Measurements from ENCODE around the gene PLSCR2. TPM values are rescaled to one million over a fixed set of nuclear protein-coding genes. Genes with fewer than 3 reads are reported as not detected.

PLSCR2 gene
- total RNA-seq, 1 donor from 2014 or later, result not detected

DNA sequence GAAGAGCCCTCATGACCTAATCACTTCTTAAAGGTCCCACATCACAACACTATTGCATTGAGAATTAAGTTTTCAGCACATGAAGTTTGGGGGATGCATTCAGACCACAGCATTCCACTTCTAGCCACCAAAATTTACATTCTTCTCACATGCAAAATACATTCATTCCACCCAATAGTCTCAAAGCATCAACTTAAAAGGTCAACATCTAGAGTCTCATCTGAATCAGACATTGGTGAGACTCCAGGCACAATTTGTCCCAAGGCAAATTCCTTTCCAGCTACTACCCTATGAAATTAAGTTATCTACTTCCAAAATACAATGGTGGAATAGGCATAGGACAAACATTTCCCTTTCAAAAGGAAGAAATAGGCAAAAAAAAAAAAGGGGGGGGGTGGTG is 64.9 kb downstream of the PLSCR2 start:
- no peak for DNase-seq (ENCODE audit: extremely low spot score, unreplicated experiment)
- Mint-ChIP-seq H3K4me3 (ENCODE audit: unreplicated experiment) (no peak overlapping the region), H3K27me3 (ENCODE audit: unreplicated experiment) (peaks cover 4% of the 10 kb centered on the region), H3K36me3 (ENCODE audit: unreplicated experiment) (no peaks in the 10 kb centered on the region), H3K4me1 (ENCODE audit: unreplicated experiment) (peaks cover 6% of the 10 kb centered on the region), H3K9me3 (ENCODE audit: unreplicated experiment) (no peaks in the 10 kb centered on the region), H3K27ac (ENCODE audit: unreplicated experiment) (no peak overlapping the region)
- TF ChIP-seq CTCF (IDR thresholded peaks at IDR 0.05), result no peak

GRCh38 chr3:146403792-146404191 is 65.6 kb downstream of the PLSCR2 start:
- DNase-seq (ENCODE audit: extremely low spot score, unreplicated experiment), result no peak
- Mint-ChIP-seq H3K27me3 (ENCODE audit: unreplicated experiment) (peaks cover 4% of the 10 kb centered on the region), H3K36me3 (ENCODE audit: unreplicated experiment) (no peaks in the 10 kb centered on the region), H3K9me3 (ENCODE audit: unreplicated experiment) (no peaks in the 10 kb centered on the region), H3K4me1 (ENCODE audit: unreplicated experiment) (peaks cover 6% of the 10 kb centered on the region), H3K4me3 (ENCODE audit: unreplicated experiment) (no peak overlapping the region), H3K27ac (ENCODE audit: unreplicated experiment) (no peak overlapping the region)
- no peak for TF ChIP-seq CTCF (IDR thresholded peaks at IDR 0.05)

DNA sequence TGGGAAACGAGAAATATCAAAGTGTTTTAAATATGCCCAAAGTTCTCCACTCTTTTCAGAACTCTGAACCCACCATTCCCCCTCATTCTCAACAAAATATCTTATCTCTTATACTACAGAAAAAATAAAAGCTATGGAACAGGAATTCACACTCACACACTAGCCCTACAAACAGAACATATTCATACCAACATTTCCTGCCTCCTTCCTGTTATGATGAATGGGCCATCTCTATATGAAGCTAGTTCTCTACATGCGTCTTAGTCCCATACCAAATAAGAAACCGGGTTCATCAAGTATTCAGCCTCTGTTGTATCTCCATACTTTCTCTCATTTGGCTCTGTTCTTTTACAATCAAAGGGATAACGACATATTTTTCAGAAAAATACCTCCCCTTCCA is 72.6 kb downstream of the PLSCR2 start:
- TF ChIP-seq CTCF (IDR thresholded peaks at IDR 0.05), result no peak
- Mint-ChIP-seq H3K4me3 (ENCODE audit: unreplicated experiment) (no peak overlapping the region), H3K4me1 (ENCODE audit: unreplicated experiment) (peaks cover 4% of the 10 kb centered on the region), H3K27me3 (ENCODE audit: unreplicated experiment) (peaks cover 4% of the 10 kb centered on the region), H3K36me3 (ENCODE audit: unreplicated experiment) (peaks cover 2% of the 10 kb centered on the region), H3K9me3 (ENCODE audit: unreplicated experiment) (no peaks in the 10 kb centered on the region), H3K27ac (ENCODE audit: unreplicated experiment) (no peak overlapping the region)
- DNase-seq (ENCODE audit: extremely low spot score, unreplicated experiment), result no peak

GRCh38 chr3:146395164-146395563 is 74.2 kb downstream of the PLSCR2 start:
- Mint-ChIP-seq H3K4me1 (ENCODE audit: unreplicated experiment) (peaks cover 18% of the 10 kb centered on the region), H3K36me3 (ENCODE audit: unreplicated experiment) (peaks cover 2% of the 10 kb centered on the region), H3K27me3 (ENCODE audit: unreplicated experiment) (peaks cover 4% of the 10 kb centered on the region), H3K27ac (ENCODE audit: unreplicated experiment) (no peak overlapping the region), H3K4me3 (ENCODE audit: unreplicated experiment) (no peak overlapping the region), H3K9me3 (ENCODE audit: unreplicated experiment) (no peaks in the 10 kb centered on the region)
- TF ChIP-seq CTCF (IDR thresholded peaks at IDR 0.05), result no peak
- no peak for DNase-seq (ENCODE audit: extremely low spot score, unreplicated experiment)

- no peak for TF ChIP-seq CTCF (IDR thresholded peaks at IDR 0.05)
- Mint-ChIP-seq H3K27ac (ENCODE audit: unreplicated experiment) (no peak overlapping the region), H3K36me3 (ENCODE audit: unreplicated experiment) (no peaks in the 10 kb centered on the region), H3K4me3 (ENCODE audit: unreplicated experiment) (no peak overlapping the region), H3K27me3 (ENCODE audit: unreplicated experiment) (peaks cover 9% of the 10 kb centered on the region), H3K4me1 (ENCODE audit: unreplicated experiment) (peaks cover 16% of the 10 kb centered on the region), H3K9me3 (ENCODE audit: unreplicated experiment) (no peaks in the 10 kb centered on the region)
- DNase-seq (ENCODE audit: extremely low spot score, unreplicated experiment), result no peak
Measured at GRCh38 chr3:146390957-146391356, 78.4 kb downstream of the PLSCR2 start.

Data from osteocyte (in vitro differentiated cells).